IPS-18c (cell line): ENCODE data around the gene MYLK3.

Experiments used
- H3K4me3 ChIP-seq: 2 replicates; pipeline ENCODE4 v1.7.0; 2013; ENCODE audit warnings: low read depth, mild to moderate bottlenecking, low read length, moderate library complexity; ENCODE audit not compliant: insufficient read depth
- H3K9me3 ChIP-seq: one replicate; pipeline ENCODE4 v1.6.1; 2013; ENCODE audit warnings: mild to moderate bottlenecking, low read length, moderate library complexity; ENCODE audit not compliant: control insufficient read depth, insufficient read depth

Gene MYLK3

DNA sequence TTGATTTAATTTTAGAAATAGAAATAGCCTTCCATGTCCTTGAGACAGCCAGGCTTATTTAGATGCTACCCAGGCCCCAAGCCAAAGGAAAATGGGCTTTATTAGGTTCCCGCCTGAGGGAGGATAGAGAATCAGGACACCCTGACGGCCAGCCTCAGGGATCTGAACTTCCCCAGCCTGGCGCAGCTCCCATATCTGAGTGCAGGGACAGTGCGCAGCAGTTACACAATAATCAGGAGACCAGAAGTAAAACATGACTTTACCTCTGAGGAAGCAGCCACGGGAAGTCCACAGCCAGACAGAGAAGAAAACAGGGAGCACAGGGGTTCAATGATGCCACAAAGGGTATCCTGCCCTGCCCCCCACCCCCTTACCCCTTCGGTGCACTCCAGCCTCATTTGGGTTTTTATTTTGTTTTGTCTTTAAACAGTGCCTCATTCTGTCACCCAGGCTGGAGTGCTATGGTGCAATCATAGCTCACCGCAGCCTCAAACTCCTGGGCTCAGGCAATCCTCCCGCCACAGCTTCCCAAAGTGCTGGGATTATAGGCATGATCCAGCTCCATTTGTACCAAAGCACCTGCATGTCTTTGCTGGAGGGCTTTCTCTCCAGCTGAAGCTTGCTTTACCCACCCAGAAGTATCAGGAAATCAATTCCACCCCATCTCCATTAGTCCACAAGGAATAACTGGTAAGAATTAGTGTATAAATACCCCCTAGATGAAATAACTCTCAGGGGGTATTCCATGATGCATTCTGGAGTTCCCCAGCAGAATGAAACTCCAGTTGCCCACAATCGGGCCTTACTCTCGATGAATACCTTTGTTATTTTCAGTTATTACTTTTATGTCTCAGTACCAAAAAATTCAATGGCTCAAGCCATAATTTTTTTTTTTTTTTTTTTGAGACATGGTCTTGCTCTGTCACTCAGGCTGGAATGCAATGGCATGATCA is 36.8 kb downstream of the MYLK3 start:
- H3K9me3 ChIP-seq = no peaks in the 10 kb centered on the region

GRCh38 chr16:46709469-46710005 is 38.6 kb downstream of the MYLK3 start:
- no peak overlapping the region for H3K4me3 ChIP-seq
- H3K9me3 ChIP-seq = no peaks in the 10 kb centered on the region

More for the DNA sequence above, 36.8 kb downstream of the MYLK3 start:
- H3K4me3 ChIP-seq = no peak overlapping the region

GRCh38 chr16:46706642-46707041 is 41.5 kb downstream of the MYLK3 start:
- Histone ChIP-seq H3K4me3 (no peak overlapping the region), H3K9me3 (no peaks in the 10 kb centered on the region)

GRCh38 chr16:46702030-46702429 is 46.1 kb downstream of the MYLK3 start:
- H3K4me3 ChIP-seq = no peak overlapping the region

DNA sequence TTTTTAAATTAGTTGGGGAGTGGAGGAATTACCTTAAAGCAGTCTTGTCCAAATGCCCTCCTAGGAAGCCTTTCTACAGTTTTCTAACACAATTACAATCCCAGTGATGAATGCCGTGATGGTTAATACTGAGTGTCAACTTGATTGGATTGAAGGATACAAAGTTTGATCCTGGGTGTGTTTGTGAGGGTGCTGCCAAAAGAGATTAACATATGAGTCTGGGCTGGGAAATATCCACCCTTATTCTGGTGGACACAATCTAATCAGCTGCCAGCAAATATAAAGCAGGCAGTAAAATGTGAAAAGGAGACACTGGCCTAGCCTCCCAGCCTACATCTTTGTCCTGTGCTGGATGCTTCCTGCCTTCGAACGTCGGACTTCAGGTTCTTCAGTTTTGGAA is 46.5 kb downstream of the MYLK3 start:
- H3K4me3 ChIP-seq = no peak overlapping the region
- no peaks in the 10 kb centered on the region for H3K9me3 ChIP-seq

More at GRCh38 chr16:46702030-46702429, 46.1 kb downstream of the MYLK3 start:
- H3K9me3 ChIP-seq = no peaks in the 10 kb centered on the region

DNA sequence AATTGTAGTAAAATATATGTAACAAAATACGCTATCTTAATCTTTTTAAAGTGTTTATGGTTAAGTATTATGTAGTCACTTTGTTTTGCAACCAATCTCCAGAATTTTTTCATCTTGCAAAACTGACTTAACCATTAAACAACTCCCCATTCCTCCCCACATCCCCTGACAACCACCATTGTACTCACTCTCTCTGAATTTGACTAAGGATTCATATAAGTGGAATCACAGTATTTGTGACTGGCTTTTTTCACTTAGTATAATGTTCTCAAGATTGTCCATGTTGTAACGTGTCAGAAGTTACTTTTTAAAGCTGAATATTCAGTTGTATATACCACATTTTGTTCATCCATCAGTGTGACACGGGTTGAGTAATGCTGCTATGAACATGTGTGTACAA is 48.1 kb downstream of the MYLK3 start:
- Histone ChIP-seq H3K4me3 (no peak overlapping the region), H3K9me3 (no peaks in the 10 kb centered on the region)

GRCh38 chr16:46696957-46697356 is 51.2 kb downstream of the MYLK3 start:
- Histone ChIP-seq H3K9me3 (no peaks in the 10 kb centered on the region), H3K4me3 (no peak overlapping the region)

- no peaks in the 10 kb centered on the region for H3K9me3 ChIP-seq
These were observed 52.2 kb downstream of the MYLK3 start for GRCh38 chr16:46695937-46696336.

GRCh38 chr16:46693598-46693997 is 54.5 kb downstream of the MYLK3 start:
- H3K9me3 ChIP-seq = no peaks in the 10 kb centered on the region
- no peak overlapping the region for H3K4me3 ChIP-seq

More at GRCh38 chr16:46695937-46696336, 52.2 kb downstream of the MYLK3 start:
- H3K4me3 ChIP-seq = no peak overlapping the region

DNA sequence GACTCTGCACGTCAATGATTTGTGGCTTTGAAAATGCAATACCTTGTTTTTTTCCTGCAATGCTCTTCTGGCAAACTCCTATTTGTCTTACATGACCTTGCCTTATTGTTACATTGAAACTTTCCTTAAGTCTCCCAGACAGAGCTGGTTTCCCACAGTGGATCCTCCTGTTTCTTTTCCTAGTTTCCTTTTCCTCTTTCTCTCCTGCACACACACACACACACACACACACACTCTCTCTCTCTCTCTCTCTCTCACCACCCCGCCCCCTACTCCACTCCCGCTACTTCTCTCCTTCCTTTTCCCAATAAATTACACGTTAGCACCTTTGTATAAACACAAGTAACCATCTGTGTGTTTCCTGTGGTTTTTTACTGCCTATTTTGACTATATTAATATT is 56.4 kb downstream of the MYLK3 start:
- H3K4me3 ChIP-seq = no peak overlapping the region
- H3K9me3 ChIP-seq = no peaks in the 10 kb centered on the region

DNA sequence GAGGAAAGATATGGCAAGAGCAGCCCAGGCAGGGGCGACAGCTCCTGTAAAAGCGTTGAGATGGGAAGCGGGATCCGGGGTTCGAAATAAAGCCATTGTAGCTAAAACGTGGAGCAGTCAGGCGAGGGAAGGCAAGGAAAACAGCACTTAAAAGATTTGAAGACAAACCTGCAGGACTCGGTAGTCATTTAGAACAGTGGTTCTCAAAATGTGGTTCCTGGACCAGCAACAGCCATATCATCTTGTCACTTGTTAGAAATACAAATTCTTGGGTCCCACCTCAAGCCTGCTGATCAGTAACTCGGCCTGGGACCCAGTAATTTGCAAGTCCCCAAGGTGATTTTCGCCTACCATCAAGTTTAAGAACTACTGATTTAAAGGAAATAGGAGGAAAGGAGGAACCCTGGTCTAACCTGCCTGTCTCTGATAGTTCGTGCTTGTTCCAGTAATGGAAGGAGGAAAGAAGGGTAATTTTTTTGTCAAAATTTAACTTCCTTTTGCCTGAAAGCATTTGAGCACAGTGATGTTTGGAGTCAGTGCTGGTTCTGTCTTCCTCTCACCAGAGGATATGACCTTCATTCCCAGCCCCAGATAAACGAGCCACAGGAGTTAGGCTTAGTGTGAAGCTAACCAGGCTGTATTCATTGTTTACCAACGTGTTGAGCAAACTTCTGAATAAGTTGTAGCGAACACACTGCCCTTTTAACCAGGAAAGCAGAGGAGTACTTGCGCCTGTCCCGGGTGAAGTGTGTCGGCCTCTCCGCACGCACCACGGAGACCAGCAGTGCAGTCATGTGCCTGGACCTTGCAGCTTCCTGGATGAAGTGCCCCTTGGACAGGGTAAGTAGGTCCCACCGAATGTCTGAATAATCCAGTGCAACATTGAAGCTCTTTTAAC is 57.6 kb downstream of the MYLK3 start:
- H3K4me3 ChIP-seq = peak overlapping the region; percentile 97
- no peaks in the 10 kb centered on the region for H3K9me3 ChIP-seq

- H3K9me3 ChIP-seq = no peaks in the 10 kb centered on the region
- peak within 1 kb of the TSS; percentile 97 for H3K4me3 ChIP-seq
These were observed 58.5 kb downstream of the MYLK3 start, which contains the start of gene ORC6 for GRCh38 chr16:46689365-46690280. ORC6 (plus strand) TSS chr16:46689659; CDS start chr16:46689706, 47 bp downstream.

DNA sequence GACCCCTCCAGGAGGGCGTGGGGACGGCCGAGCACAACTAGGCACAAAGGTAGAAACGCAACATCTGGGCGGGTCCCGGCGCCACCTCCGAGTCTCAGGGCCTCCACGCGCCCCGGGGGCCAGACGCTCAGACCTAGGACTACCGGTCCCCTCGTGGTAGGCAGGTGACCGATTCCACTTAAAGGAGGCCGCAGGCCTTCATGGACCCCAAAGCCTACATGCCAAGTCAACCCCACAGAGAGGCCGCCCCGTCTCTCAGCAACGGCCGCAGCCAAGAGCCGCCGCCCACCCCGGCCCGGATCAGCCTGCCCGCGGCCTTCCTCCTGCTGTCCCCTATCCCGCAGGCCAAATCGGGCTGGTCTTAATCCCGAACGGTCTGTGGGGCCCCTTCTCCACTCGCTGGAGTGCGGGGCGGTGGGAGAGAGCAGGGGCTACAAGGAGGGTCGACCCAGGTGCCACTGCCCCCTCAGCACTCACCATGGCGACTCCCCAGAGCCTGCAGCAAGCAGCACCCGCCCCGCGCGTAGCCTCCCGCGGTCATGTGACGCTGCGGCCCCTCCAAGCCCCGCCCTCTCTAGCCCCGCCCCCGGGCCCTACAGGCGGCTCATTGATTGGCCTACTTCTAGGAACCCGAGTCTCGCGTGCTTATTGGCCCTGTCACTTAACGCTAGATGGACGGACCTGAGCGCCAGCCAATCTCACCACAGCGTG is 59.3 kb downstream of the MYLK3 start, which contains the start of gene VPS35:
Gene VPS35 (minus strand): TSS at position 525 of the 711 bp plus-strand sequence. CDS start 45 bp downstream, at position 480.
- H3K4me3 ChIP-seq = peak within 1 kb of the TSS; percentile 97

GRCh38 chr16:46688101-46688653 is 60.0 kb downstream of the MYLK3 start:
- Histone ChIP-seq H3K4me3 (peak overlapping the region; percentile 97), H3K9me3 (no peaks in the 10 kb centered on the region)

More for the DNA sequence above, 59.3 kb downstream of the MYLK3 start, which contains the start of gene VPS35:
- H3K9me3 ChIP-seq = no peaks in the 10 kb centered on the region

GRCh38 chr16:46687486-46687885 is 60.7 kb downstream of the MYLK3 start:
- Histone ChIP-seq H3K4me3 (no peak overlapping the region), H3K9me3 (no peaks in the 10 kb centered on the region)
